GM20000 (cell line): ENCODE measurements around the gene PIF1.

Experiments used
- DNase-seq: peaks from one replicate; pipeline ENCODE4 v3.0.0; 2012; ENCODE audit warnings: low spot score
- TF ChIP-seq, protein P1 (sequence below): IDR thresholded peaks from 2 replicates; pipeline ENCODE4 v1.5.1; 2012; ENCODE audit warnings: mild to moderate bottlenecking, control low read depth; ENCODE audit errors: extremely low read depth, missing control alignments

PIF1 gene

GRCh38 chr15:64792282-64792681, 33.2 kb downstream of the PIF1 start:
- DNase-seq: no peak
- TF ChIP-seq, protein P1, sequence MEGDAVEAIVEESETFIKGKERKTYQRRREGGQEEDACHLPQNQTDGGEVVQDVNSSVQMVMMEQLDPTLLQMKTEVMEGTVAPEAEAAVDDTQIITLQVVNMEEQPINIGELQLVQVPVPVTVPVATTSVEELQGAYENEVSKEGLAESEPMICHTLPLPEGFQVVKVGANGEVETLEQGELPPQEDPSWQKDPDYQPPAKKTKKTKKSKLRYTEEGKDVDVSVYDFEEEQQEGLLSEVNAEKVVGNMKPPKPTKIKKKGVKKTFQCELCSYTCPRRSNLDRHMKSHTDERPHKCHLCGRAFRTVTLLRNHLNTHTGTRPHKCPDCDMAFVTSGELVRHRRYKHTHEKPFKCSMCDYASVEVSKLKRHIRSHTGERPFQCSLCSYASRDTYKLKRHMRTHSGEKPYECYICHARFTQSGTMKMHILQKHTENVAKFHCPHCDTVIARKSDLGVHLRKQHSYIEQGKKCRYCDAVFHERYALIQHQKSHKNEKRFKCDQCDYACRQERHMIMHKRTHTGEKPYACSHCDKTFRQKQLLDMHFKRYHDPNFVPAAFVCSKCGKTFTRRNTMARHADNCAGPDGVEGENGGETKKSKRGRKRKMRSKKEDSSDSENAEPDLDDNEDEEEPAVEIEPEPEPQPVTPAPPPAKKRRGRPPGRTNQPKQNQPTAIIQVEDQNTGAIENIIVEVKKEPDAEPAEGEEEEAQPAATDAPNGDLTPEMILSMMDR: no peak

DNA sequence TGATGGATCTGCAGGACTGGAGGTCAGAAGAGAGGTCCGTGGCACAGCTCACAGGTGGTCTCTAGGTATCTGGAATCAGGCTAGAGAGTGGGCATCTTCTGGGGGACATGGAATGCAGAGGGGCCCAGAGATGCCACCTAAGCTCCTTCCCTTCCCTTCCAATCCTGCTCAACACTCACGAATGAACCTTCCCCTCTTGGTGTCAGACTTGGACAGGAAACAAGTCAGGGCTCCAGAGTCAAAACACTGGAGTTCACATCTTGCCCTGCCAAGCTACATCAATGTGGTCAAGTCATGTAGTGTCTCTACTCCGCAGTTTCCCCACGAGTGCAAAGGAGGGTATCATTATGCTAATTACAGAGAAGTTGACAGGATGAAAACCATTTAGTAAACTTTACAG, 34.0 kb downstream of the PIF1 start:
- no peak for DNase-seq
- TF ChIP-seq, protein P1: no peak

DNA sequence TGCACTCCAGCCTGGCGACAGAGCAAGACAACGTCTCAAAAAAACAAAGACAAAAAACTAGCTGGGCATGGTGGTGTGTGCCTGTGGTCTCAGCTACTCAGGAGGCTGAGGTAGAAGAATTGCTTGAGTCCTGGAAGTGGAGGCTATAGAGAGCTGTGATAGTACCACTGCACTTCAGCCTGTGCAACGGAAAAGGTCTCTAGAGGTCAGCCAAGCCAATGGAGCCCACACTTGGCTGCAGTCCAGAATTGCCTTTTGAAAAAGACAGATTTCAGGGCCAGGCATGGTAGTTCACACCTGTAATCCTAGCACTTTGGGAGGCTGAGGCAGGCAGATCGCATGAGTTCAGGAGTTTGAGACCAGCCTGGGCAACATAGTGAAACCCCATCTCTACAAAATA, 41.7 kb downstream of the PIF1 start:
- TF ChIP-seq, protein P1: no peak
- DNase-seq: no peak

GRCh38 chr15:64782751-64783150, 42.7 kb downstream of the PIF1 start:
- DNase-seq: no peak
- TF ChIP-seq, protein P1: no peak

GRCh38 chr15:64781299-64781698, 44.1 kb downstream of the PIF1 start:
- no peak for DNase-seq
- TF ChIP-seq, protein P1: no peak

GRCh38 chr15:64780600-64781156, 44.8 kb downstream of the PIF1 start:
- TF ChIP-seq, protein P1: no peak
- DNase-seq: no peak

DNA sequence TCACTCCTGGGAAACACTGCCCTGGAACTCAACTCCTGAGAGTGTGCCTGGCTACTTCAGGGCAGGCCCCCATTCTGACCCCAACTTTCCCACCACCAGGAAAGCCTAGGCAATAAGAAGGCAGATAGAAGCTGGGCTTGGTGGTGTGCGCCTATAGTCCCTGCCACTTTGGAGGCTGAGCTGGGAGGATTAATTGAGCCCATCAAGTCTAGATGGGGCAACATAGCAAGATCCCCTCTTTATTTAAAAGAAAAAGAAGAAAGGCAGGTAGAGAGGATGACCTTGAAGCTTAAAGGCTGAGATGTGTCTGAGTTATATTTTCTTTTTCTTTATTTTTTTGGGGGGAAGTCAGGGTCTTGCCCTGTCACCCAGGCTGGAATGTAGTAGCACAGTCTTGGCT, 45.8 kb downstream of the PIF1 start:
- TF ChIP-seq, protein P1: no peak

More for the DNA sequence above, 45.8 kb downstream of the PIF1 start:
- no peak for DNase-seq
